SK-N-MC (cell line): ENCODE data around the gene URB2.
"Not testable (repeated sequence)": the region's sequence is repeated elsewhere in the genome, so short reads cannot be mapped to it uniquely, and the experiment has no call there.

Experiments used
- DNase-seq: peaks from one replicate; pipeline ENCODE4 v3.0.0-alpha.2; 2011; ENCODE audit warnings: low read depth, low spot score
- H3K27ac ChIP-seq: fragments of 200-600 bp; sonication (generic); 2 replicates; pipeline ENCODE4 v1.5.1; 2016; ENCODE audit warnings: mixed run types
- H3K36me3 ChIP-seq: fragments of 200-600 bp; sonication (generic); 2 replicates; pipeline ENCODE4 v1.6.1; 2017; ENCODE audit warnings: antibody characterized with exemption, low read length, mixed read lengths; ENCODE audit not compliant: insufficient read depth
- H3K4me3 ChIP-seq: fragments of 200-600 bp; sonication (generic); 2 replicates; pipeline ENCODE4 v1.5.1; 2016
- H3K9ac ChIP-seq: fragments of 200-600 bp; sonication (generic); 2 replicates; pipeline ENCODE4 v1.8.0; 2017; ENCODE audit warnings: mixed run types, mixed read lengths; ENCODE audit not compliant: insufficient read length
- H3K9me3 ChIP-seq: fragments of 200-600 bp; sonication (generic); 2 replicates; pipeline ENCODE4 v1.6.1; 2017; ENCODE audit warnings: low read depth, mild to moderate bottlenecking, antibody characterized with exemption, low read length, moderate library complexity, mixed read lengths
- EZH2 ChIP-seq: fragments of 200-600 bp; sonication (generic); IDR thresholded peaks from one replicate; pipeline ENCODE4 v1.6.1; 2017; ENCODE audit warnings: antibody characterized with exemption
- FOXP2 ChIP-seq: optimal IDR thresholded peaks from 2 replicates; pipeline ENCODE3; 2011; ENCODE audit warnings: mild to moderate bottlenecking, moderate library complexity; ENCODE audit not compliant: insufficient read depth; ENCODE audit errors: extremely low read length, control extremely low read depth
- POLR2AphosphoS5 ChIP-seq: IDR thresholded peaks from 2 replicates; pipeline ENCODE4 v1.6.1; 2012; ENCODE audit warnings: mild to moderate bottlenecking, low read depth, low read length, borderline replicate concordance

The URB2 gene

DNA sequence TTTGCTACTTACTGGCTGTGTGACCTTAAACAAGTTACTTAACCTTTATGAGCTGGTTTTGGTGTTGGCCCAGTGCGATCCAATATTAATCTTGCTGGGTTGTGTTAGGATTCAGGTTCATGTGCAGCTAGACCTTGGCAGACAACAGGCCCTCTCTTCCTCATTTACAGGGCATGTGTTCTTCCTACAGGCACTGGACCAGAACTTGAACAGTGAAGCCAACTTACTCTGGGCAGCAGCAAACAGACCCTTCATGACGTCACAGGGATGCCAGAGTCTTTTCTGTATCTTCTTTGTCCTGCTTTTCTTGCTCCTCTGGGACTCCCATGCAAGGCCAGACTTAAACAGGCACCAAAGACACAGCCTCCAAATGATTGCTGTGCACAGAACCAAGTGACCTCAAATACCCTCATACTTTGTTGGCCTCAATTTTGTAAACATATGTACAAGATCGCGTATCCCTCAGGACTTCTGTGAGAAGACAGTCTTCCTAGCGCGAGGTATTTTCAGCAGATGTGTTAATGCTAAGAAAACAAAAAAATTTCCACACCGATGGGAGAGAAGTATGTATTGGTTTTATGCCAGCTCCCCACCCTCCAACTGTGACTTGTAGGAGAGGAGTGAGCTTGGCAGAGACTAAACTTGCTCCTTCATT lies 73.7 kb downstream of the URB2 start:
- DNase-seq: no peak
- H3K4me3 ChIP-seq: no peak overlapping the region
- no peak for TF ChIP-seq POLR2AphosphoS5
- TF ChIP-seq EZH2: no peak
- no peak for TF ChIP-seq FOXP2
- H3K36me3 ChIP-seq: no peaks in the 10 kb centered on the region
- no peaks in the 10 kb centered on the region for H3K9me3 ChIP-seq
- H3K27ac ChIP-seq: no peak overlapping the region
- H3K9ac ChIP-seq: no peak overlapping the region

- Histone ChIP-seq H3K9ac (no peak overlapping the region), H3K9me3 (no peaks in the 10 kb centered on the region)
Measured at GRCh38 chr1:229704157-229704556, 78.1 kb downstream of the URB2 start.

DNA sequence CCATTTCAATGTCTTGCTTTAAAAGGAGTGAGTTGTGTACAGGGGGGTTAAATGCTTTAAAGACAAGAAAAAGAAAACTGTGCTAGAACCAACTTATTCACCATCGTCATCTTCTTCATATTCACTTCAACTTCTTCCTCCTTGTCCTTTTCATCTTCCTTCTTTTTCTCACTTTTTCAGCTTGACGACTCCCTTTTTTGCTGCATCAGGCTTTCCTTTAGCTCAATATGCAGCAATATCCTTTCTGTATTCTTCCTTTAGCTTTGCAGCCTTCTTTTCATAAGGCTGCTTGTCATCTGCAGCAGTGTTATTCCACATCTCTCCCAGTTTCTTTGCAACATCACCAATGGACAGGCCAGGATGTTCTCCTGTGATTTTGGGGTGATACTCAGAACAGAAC lies 79.1 kb downstream of the URB2 start:
- DNase-seq, H3K9me3 ChIP-seq, H3K36me3 ChIP-seq, H3K4me3 ChIP-seq, H3K9ac ChIP-seq, H3K27ac ChIP-seq: not testable (repeated sequence)

More at GRCh38 chr1:229704157-229704556, 78.1 kb downstream of the URB2 start:
- no peak overlapping the region for H3K4me3 ChIP-seq
- TF ChIP-seq EZH2: no peak
- no peak for TF ChIP-seq POLR2AphosphoS5
- TF ChIP-seq FOXP2: no peak
- H3K36me3 ChIP-seq: no peaks in the 10 kb centered on the region
- no peak for DNase-seq
- H3K27ac ChIP-seq: no peak overlapping the region

GRCh38 chr1:229707127-229707526 lies 81.1 kb downstream of the URB2 start:
- H3K36me3 ChIP-seq, H3K27ac ChIP-seq, H3K9ac ChIP-seq, H3K9me3 ChIP-seq, DNase-seq, H3K4me3 ChIP-seq: not testable (repeated sequence)

DNA sequence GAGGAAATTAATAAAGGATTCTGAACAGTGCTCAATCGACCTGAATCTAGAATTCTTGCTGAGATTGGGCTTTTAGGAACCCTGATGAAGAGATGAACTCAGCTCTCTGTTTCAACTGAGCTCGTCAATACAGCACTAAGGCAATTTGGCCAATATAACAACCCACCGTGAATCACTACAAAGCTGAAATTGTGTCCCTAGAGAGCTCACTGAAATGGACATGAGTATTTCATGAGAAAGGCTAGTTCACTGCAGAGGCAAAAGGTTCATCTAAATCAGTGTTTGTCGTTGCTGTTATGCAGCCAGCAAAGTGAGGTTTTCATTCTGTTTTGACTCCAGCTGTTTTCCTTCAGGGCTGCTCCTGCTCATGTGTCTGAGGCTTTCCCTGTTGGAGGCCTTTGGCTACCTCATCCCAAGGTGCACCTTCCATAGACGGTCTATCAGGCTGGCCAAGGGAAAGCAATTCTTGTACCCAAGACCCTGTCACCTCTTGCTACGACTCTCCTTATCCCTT lies 83.5 kb downstream of the URB2 start:
- no peak for DNase-seq
- Histone ChIP-seq H3K36me3 (no peaks in the 10 kb centered on the region), H3K4me3 (no peak overlapping the region), H3K9ac (no peak overlapping the region), H3K9me3 (no peaks in the 10 kb centered on the region), H3K27ac (no peak overlapping the region)
- no peak for TF ChIP-seq FOXP2
- no peak for TF ChIP-seq POLR2AphosphoS5
- TF ChIP-seq EZH2: no peak
